Fibroblast of lung (primary cell): Measurements from ENCODE around the gene RAI1.

Experiments
- EZH2 ChIP-seq: IDR thresholded peaks from 2 replicates; pipeline ENCODE4 v1.5.1; 2012; ENCODE audit warnings: low read length, control low read depth, mild to moderate bottlenecking; ENCODE audit errors: missing control alignments
- TF ChIP-seq, protein P1 (sequence below), 2 donors: IDR thresholded peaks in 1 of 2; conservative IDR thresholded peaks in 1 of 2; 1 replicate in 1 of 2; 2 replicates in 1 of 2; pipeline ENCODE4 v1.5.1; 2011 to 2012; ENCODE audit warnings: low read length in 2 of 2, control low read depth in 1 of 2, inconsistent platforms in 1 of 2, low read depth in 1 of 2, mild to moderate bottlenecking in 1 of 2

DNA sequence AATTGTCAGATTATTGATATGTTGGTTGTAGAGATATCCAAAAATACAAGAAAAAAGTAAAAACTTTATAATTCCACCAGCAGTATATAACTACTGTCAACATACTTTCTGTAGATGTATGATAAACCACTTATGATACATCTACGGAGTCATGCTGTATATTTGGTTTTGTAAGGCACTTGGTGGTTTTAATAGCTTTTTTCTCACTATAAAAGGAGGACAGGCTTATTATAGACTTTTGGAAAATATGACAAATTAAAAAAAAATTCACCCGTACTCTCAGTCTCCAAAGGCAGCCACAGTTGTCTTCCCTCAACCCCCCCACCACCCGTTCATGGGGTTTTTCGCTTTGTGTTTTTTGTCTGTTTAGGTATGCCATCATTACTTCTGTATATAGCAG lies 14.8 kb downstream of the RAI1 start:
- TF ChIP-seq, protein P1, sequence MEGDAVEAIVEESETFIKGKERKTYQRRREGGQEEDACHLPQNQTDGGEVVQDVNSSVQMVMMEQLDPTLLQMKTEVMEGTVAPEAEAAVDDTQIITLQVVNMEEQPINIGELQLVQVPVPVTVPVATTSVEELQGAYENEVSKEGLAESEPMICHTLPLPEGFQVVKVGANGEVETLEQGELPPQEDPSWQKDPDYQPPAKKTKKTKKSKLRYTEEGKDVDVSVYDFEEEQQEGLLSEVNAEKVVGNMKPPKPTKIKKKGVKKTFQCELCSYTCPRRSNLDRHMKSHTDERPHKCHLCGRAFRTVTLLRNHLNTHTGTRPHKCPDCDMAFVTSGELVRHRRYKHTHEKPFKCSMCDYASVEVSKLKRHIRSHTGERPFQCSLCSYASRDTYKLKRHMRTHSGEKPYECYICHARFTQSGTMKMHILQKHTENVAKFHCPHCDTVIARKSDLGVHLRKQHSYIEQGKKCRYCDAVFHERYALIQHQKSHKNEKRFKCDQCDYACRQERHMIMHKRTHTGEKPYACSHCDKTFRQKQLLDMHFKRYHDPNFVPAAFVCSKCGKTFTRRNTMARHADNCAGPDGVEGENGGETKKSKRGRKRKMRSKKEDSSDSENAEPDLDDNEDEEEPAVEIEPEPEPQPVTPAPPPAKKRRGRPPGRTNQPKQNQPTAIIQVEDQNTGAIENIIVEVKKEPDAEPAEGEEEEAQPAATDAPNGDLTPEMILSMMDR (conservative IDR thresholded peaks at IDR 0.05 in 1 of 2, IDR thresholded peaks at IDR 0.05 in 1 of 2; ENCODE audit: low read depth in 1 of 2, low read length in 2 of 2) = no peak
- no peak for TF ChIP-seq EZH2
